Left ventricle myocardium inferior (tissue), 1 donor: Measurements from ENCODE around the gene TSPAN32. TPM values are rescaled to one million over a fixed set of nuclear protein-coding genes. Genes with fewer than 3 reads are reported as not detected.

Experiments used
- DNase-seq: peaks from one replicate; pipeline ENCODE4 v3.0.0-alpha.2; 2020
- H3K27ac ChIP-seq: fragments of 200-600 bp; replicated peaks from 2 replicates; pipeline ENCODE4 v1.8.0; 2021
- H3K27me3 ChIP-seq: fragments of 200-600 bp; 2 replicates; pipeline ENCODE4 v1.8.0; 2021; ENCODE audit warnings: low read depth
- H3K36me3 ChIP-seq: fragments of 200-600 bp; 2 replicates; pipeline ENCODE4 v1.8.0; 2021
- H3K4me1 ChIP-seq: fragments of 200-600 bp; 2 replicates; pipeline ENCODE4 v1.8.0; 2021
- H3K4me3 ChIP-seq: fragments of 200-600 bp; 2 replicates; pipeline ENCODE4 v1.8.0; 2021; ENCODE audit warnings: mild to moderate bottlenecking, moderate library complexity
- H3K9me3 ChIP-seq: fragments of 200-600 bp; replicated peaks from 2 replicates; pipeline ENCODE4 v1.8.0; 2021
- CTCF ChIP-seq: fragments of 200-600 bp; IDR thresholded peaks from 2 replicates; pipeline ENCODE4 v1.8.0; 2021; ENCODE audit warnings: antibody characterized with exemption, mild to moderate bottlenecking, borderline replicate concordance
- intact Hi-C: fragments of 100-400 bp; cut with micrococcal nuclease; formaldehyde crosslinking; loops from one replicate; pipeline ENCODE4 v1.11.0; 2022
- total RNA-seq: library from RNA; stranded (reverse); fragmentation: NEBNext Ultra II Directional; extraction: Animal tissue kit (Norgen Biotek cat#: 25700); gene quantifications from one replicate; pipeline ENCODE4 v1.2.1, GENCODE V29; 2021
- donor health status: DM: no; HTN: yes; CAD: no; lungs with severe emphysema.

The TSPAN32 gene
- total RNA-seq, 1 donor from 2014 or later = 27.1 TPM

GRCh38 chr11:2298131-2298794, 3.5 kb upstream of the TSPAN32 start:
- H3K4me1 ChIP-seq = peaks cover 39% of the 10 kb centered on the region
- H3K36me3 ChIP-seq = no peaks in the 10 kb centered on the region
- no peak for DNase-seq
- intact Hi-C loops = loop anchor here (10.0 kb wide), 1 partner anchor 103 kb away; no protein-coding TSS in a partner anchor
- TF ChIP-seq CTCF = no peak
- H3K27ac ChIP-seq = peak overlapping the region; percentile 30
- H3K4me3 ChIP-seq = no peak overlapping the region
- no peaks in the 10 kb centered on the region for H3K27me3 ChIP-seq
- H3K9me3 ChIP-seq = no peaks in the 10 kb centered on the region

GRCh38 chr11:2298795-2299761, 2.7 kb upstream of the TSPAN32 start:
- intact Hi-C loops = loop anchor here (10.0 kb wide), 1 partner anchor 104 kb away; no protein-coding TSS in a partner anchor
- H3K9me3 ChIP-seq = no peaks in the 10 kb centered on the region
- no peak for DNase-seq
- peak overlapping the region; percentile 30 for H3K27ac ChIP-seq
- H3K4me1 ChIP-seq = peaks cover 36% of the 10 kb centered on the region
- H3K36me3 ChIP-seq = no peaks in the 10 kb centered on the region
- no peaks in the 10 kb centered on the region for H3K27me3 ChIP-seq
- TF ChIP-seq CTCF = peak; percentile 41
- H3K4me3 ChIP-seq = peak overlapping the region; percentile 34

GRCh38 chr11:2299773-2300172, 2.0 kb upstream of the TSPAN32 start:
- no peak for DNase-seq
- no peaks in the 10 kb centered on the region for H3K9me3 ChIP-seq
- no peaks in the 10 kb centered on the region for H3K36me3 ChIP-seq
- H3K4me1 ChIP-seq = peaks cover 36% of the 10 kb centered on the region
- intact Hi-C loops = loop anchor here (10.0 kb wide), 1 partner anchor 105 kb away; no protein-coding TSS in a partner anchor
- no peak overlapping the region for H3K27ac ChIP-seq
- peak overlapping the region; percentile 34 for H3K4me3 ChIP-seq
- no peaks in the 10 kb centered on the region for H3K27me3 ChIP-seq
- no peak for TF ChIP-seq CTCF

- Histone ChIP-seq H3K36me3 (no peaks in the 10 kb centered on the region), H3K4me3 (peak overlapping the region; percentile 67), H3K9me3 (no peaks in the 10 kb centered on the region), H3K4me1 (peaks cover 40% of the 10 kb centered on the region), H3K27me3 (no peaks in the 10 kb centered on the region), H3K27ac (peak overlapping the region; percentile 96)
- intact Hi-C loops = no loop called here
- DNase-seq = peak; percentile 24
- no peak for TF ChIP-seq CTCF
Observed at GRCh38 chr11:2300290-2300935, 1.4 kb upstream of the TSPAN32 start.

GRCh38 chr11:2300936-2301630, 730 bp upstream of the TSPAN32 start:
- no peak for DNase-seq
- Histone ChIP-seq H3K4me1 (peaks cover 47% of the 10 kb centered on the region), H3K27me3 (no peaks in the 10 kb centered on the region), H3K9me3 (no peaks in the 10 kb centered on the region), H3K36me3 (no peaks in the 10 kb centered on the region), H3K27ac (peak overlapping the region; percentile 96), H3K4me3 (peak overlapping the region; percentile 67)
- TF ChIP-seq CTCF = no peak
- intact Hi-C loops = no loop called here
